Activated CD4-positive, alpha-beta T cell treated with anti-CD3 and anti-CD28 coated beads, Interleukin-2, amount 10 ng/mL, durations not matched to agents 7 days and 5 days (primary cell): ENCODE data around the gene TEKT3. TPM values are rescaled to one million over a fixed set of nuclear protein-coding genes. Genes with fewer than 3 reads are reported as not detected.

Experiments used
- CTCF ChIA-PET: fragments of 350-600 bp; sonication (Branson Sonifier 250); formaldehyde crosslinking; loops from one replicate; lab custom pipeline; 2021; ENCODE audit warnings: antibody characterized with exemption; lab: Charles Lee
- POLR2A ChIA-PET: fragments of 350-600 bp; sonication (Branson Sonifier 250); formaldehyde crosslinking; loops from one replicate; lab custom pipeline; 2021; ENCODE audit warnings: antibody characterized with exemption; lab: Charles Lee
- DNase-seq: peaks from one replicate; pipeline ENCODE4 v3.0.0-alpha.2; 2020
- H3K27ac Mint-ChIP-seq: one replicate; pipeline ENCODE4 v1.8.0; 2021; ENCODE audit warnings: mild to moderate bottlenecking, moderate library complexity, mixed read lengths
- H3K27me3 Mint-ChIP-seq: one replicate; pipeline ENCODE4 v1.8.0; 2021; ENCODE audit warnings: mixed read lengths
- H3K36me3 Mint-ChIP-seq: one replicate; pipeline ENCODE4 v1.8.0; 2021; ENCODE audit warnings: low read depth, mixed read lengths
- H3K4me1 Mint-ChIP-seq: one replicate; pipeline ENCODE4 v1.8.0; 2021; ENCODE audit warnings: mixed read lengths
- H3K4me3 Mint-ChIP-seq: one replicate; pipeline ENCODE4 v1.8.0; 2021; ENCODE audit warnings: mild to moderate bottlenecking, moderate library complexity, mixed read lengths
- H3K9me3 Mint-ChIP-seq: one replicate; pipeline ENCODE4 v1.8.0; 2021; ENCODE audit warnings: mixed read lengths
- total RNA-seq, 2 experiments: library from RNA; stranded (reverse); gene quantifications; one replicate each; pipeline ENCODE4 v1.2.3, GENCODE V29; 2021

TEKT3 gene
- total RNA-seq, 2 experiments from 2014 or later, result not detected

DNA sequence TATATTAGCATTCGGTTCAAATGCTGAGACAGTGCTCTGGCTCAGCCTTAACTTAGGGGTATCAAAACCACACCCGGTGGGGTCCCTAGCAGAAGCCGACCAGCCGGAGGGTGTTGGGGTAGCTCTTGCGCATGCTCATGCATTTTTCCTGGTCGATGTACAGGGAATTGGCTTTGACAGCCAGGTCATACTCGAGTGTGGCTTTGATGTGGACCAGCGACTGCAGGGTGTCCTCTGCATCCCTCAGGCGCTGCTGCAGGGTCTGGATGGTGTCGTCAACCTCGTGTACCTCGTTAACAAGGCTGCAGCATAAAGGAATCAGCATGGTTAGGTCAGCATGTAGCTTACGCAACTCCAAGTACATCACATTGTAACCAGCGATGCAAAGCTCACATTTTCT lies 37.5 kb downstream of the TEKT3 start:
- Mint-ChIP-seq H3K36me3 (no peaks in the 10 kb centered on the region), H3K4me3 (no peak overlapping the region), H3K27ac (no peak overlapping the region), H3K27me3 (peaks cover 2% of the 10 kb centered on the region), H3K4me1 (peaks cover 2% of the 10 kb centered on the region), H3K9me3 (no peaks in the 10 kb centered on the region)
- POLR2A ChIA-PET, result no interaction called here
- no peak for DNase-seq
- CTCF ChIA-PET, result no interaction called here

- Mint-ChIP-seq H3K36me3 (no peaks in the 10 kb centered on the region), H3K9me3 (no peaks in the 10 kb centered on the region), H3K4me1 (peaks cover 2% of the 10 kb centered on the region), H3K4me3 (no peak overlapping the region), H3K27ac (no peak overlapping the region), H3K27me3 (peaks cover 2% of the 10 kb centered on the region)
- CTCF ChIA-PET, result no interaction called here
- POLR2A ChIA-PET, result no interaction called here
- DNase-seq, result no peak
Measured at GRCh38 chr17:15303268-15303667, 38.1 kb downstream of the TEKT3 start.

DNA sequence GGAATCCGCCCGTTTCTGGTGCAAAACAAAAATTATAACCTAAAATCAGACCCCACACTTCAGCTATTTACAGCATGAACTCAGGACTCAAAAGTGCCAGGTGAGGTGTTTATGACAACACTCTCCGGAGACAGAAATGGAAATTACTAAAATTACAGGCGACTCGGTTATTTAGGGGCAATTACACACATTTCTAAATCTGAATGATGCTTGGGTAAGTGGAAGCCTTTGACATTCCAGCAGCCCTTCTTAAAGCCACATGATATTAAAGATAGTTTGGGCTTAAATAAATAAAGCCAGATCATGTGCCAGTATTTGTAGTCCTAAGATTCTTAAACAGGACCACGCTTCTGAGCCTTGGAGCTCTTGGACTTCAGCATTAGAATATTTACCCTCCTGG lies 39.6 kb downstream of the TEKT3 start:
- no peaks in the 10 kb centered on the region for H3K9me3 Mint-ChIP-seq
- CTCF ChIA-PET, result no interaction called here
- peaks cover 2% of the 10 kb centered on the region for H3K27me3 Mint-ChIP-seq
- POLR2A ChIA-PET, result no interaction called here
- H3K4me3 Mint-ChIP-seq, result no peak overlapping the region
- DNase-seq, result no peak
- peaks cover 2% of the 10 kb centered on the region for H3K4me1 Mint-ChIP-seq
- no peak overlapping the region for H3K27ac Mint-ChIP-seq
- H3K36me3 Mint-ChIP-seq, result no peaks in the 10 kb centered on the region

DNA sequence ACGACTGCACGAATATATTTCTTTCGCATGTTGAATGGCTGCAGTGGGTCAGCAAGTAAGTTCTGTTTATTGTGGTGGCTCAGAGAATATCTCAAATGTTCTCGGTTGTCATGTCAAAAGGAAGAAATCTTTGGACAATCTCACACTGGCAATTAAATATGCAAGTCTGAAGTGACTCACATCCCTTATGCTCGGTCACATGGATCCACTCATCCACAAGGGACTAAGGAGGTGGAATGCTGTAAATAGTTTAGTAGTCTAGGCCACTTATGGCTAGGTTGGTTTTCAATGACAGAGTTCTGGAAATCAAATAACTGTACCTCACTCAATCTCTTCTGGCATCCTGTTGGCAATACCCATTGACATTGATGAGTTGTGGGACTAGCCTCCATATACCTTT lies 43.2 kb downstream of the TEKT3 start:
- no peak for DNase-seq
- CTCF ChIA-PET, result no interaction called here
- Mint-ChIP-seq H3K27ac (no peak overlapping the region), H3K4me3 (no peak overlapping the region), H3K9me3 (no peaks in the 10 kb centered on the region), H3K4me1 (no peaks in the 10 kb centered on the region), H3K27me3 (peaks cover 2% of the 10 kb centered on the region), H3K36me3 (no peaks in the 10 kb centered on the region)
- POLR2A ChIA-PET, result no interaction called here

GRCh38 chr17:15293558-15293957 lies 47.8 kb downstream of the TEKT3 start:
- no peak overlapping the region for H3K27ac Mint-ChIP-seq
- no peaks in the 10 kb centered on the region for H3K9me3 Mint-ChIP-seq
- H3K36me3 Mint-ChIP-seq, result no peaks in the 10 kb centered on the region
- H3K4me1 Mint-ChIP-seq, result no peaks in the 10 kb centered on the region
- no peak for DNase-seq
- no peak overlapping the region for H3K4me3 Mint-ChIP-seq
- CTCF ChIA-PET, result no interaction called here
- POLR2A ChIA-PET, result no interaction called here
- peaks cover 5% of the 10 kb centered on the region for H3K27me3 Mint-ChIP-seq

GRCh38 chr17:15291674-15292361 lies 49.6 kb downstream of the TEKT3 start:
- Mint-ChIP-seq H3K27ac (no peak overlapping the region), H3K4me3 (no peak overlapping the region), H3K36me3 (no peaks in the 10 kb centered on the region), H3K4me1 (no peaks in the 10 kb centered on the region), H3K9me3 (no peaks in the 10 kb centered on the region), H3K27me3 (peaks cover 5% of the 10 kb centered on the region)
- POLR2A ChIA-PET, result no interaction called here
- no peak for DNase-seq
- CTCF ChIA-PET, result no interaction called here

GRCh38 chr17:15290605-15291004 lies 50.8 kb downstream of the TEKT3 start:
- Mint-ChIP-seq H3K4me3 (no peak overlapping the region), H3K27ac (no peak overlapping the region), H3K4me1 (no peaks in the 10 kb centered on the region), H3K27me3 (peaks cover 5% of the 10 kb centered on the region), H3K9me3 (no peaks in the 10 kb centered on the region), H3K36me3 (no peaks in the 10 kb centered on the region)
- ChIA-PET CTCF (no interaction called here), POLR2A (no interaction called here)
- DNase-seq, result no peak

DNA sequence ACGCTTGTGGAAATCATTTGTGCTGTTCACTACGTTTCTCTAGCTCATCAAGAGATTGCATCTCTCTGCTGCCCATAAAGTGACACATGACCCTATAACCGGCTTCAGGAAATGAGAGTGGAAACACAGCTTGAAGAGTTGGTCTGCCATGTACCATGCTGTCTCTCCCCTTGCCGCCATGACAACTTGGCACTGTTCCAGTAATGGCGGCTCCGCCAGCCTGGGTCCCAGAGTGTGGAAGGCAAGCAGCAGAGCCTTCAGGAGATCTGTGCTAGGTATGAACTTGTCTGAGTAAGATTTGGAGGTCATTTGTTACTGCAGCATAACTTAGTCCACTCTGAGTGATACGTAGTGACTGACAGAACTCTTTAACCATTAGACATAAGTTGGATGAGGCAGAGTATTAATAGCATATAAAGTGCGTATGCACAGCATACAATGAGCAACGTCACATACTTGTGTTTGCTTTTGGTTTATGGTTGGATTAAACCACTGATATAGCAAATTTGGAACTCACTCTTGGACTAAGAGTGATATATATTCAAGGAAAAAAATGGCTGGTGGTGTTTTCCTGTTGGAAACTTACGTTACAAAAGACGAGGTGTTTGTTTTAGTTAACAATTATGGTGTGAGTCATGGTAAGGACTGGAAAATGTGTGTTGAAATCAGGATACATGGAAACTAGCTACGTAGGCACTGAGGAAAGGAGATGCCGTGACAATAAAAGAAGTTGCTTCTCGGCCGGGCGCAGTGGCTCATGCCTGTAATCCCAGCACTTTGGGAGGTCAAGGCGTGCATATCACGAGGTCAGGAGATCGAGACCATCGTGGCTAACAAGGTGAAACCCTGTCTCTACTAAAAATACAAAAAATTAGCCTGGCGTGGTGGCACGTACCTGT lies 51.9 kb downstream of the TEKT3 start:
- no peaks in the 10 kb centered on the region for H3K9me3 Mint-ChIP-seq
- CTCF ChIA-PET, result no interaction called here
- no peaks in the 10 kb centered on the region for H3K36me3 Mint-ChIP-seq
- no peak overlapping the region for H3K27ac Mint-ChIP-seq
- H3K4me3 Mint-ChIP-seq, result no peak overlapping the region
- peaks cover 9% of the 10 kb centered on the region for H3K27me3 Mint-ChIP-seq
- no peaks in the 10 kb centered on the region for H3K4me1 Mint-ChIP-seq
- DNase-seq, result no peak
- POLR2A ChIA-PET, result no interaction called here

- Mint-ChIP-seq H3K27me3 (peaks cover 10% of the 10 kb centered on the region), H3K4me3 (no peak overlapping the region), H3K9me3 (no peaks in the 10 kb centered on the region), H3K4me1 (no peaks in the 10 kb centered on the region), H3K36me3 (no peaks in the 10 kb centered on the region), H3K27ac (no peak overlapping the region)
- ChIA-PET CTCF (no interaction called here), POLR2A (no interaction called here)
- no peak for DNase-seq
Measured at GRCh38 chr17:15288859-15289258, 52.5 kb downstream of the TEKT3 start.

DNA sequence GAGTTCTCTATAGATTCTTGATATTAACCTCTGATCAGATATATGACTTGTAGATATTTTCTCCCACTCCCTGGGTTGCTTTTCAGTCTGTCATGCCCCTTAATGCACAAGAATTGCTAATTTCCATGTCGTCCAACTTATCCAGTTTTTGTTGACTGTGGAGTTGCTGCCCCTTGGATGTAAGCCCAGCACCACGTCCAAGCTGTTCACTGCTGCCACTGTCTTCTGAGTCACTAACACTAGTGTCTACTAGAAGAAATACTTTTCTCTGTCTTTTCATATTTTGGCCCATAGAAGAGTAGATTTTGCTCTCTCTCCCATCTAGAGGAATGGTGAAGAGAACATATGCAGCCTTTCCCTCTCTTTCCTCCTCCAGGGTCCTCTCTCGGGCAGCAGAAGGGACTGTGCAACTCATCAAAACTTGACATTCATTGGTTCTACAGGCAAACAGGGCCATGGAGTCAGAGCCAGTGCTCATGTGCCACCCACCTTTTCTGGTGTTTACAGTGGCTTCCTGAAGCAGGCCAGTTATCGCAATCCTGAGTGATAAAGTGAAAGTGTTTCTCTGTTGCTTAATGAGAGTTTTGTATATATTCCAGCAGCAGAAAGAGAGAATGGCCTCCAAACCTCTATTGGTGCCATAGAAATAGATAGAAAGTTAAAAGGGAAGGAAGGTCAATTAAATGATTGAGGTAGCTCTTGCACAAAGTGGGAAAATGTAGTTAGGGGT lies 53.7 kb downstream of the TEKT3 start:
- POLR2A ChIA-PET, result no interaction called here
- no peak overlapping the region for H3K4me3 Mint-ChIP-seq
- CTCF ChIA-PET, result no interaction called here
- H3K27ac Mint-ChIP-seq, result no peak overlapping the region
- no peaks in the 10 kb centered on the region for H3K9me3 Mint-ChIP-seq
- no peaks in the 10 kb centered on the region for H3K36me3 Mint-ChIP-seq
- no peak for DNase-seq
- peaks cover 20% of the 10 kb centered on the region for H3K27me3 Mint-ChIP-seq
- no peaks in the 10 kb centered on the region for H3K4me1 Mint-ChIP-seq

DNA sequence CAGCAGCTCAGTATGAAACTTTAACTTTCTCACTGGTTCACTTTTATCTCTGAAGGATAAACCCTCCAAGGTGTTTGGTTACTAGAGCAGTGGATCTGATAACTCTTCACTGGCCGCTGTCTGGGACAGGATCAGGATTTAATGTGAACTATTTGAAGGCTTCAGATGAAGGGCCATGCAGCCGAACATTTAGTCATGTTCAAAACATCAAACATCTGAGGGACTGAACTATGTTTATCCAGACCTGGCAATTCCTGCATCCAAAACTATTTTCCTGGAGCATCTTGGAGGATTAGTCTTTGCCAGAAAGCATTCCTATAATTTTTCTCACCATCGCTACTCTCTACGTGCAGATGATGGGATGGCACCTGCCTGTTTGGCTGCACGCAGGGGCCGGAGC lies 55.9 kb downstream of the TEKT3 start:
- ChIA-PET CTCF (no interaction called here), POLR2A (no interaction called here)
- Mint-ChIP-seq H3K4me3 (no peak overlapping the region), H3K27me3 (peaks cover 28% of the 10 kb centered on the region), H3K9me3 (no peaks in the 10 kb centered on the region), H3K27ac (no peak overlapping the region), H3K36me3 (no peaks in the 10 kb centered on the region), H3K4me1 (no peaks in the 10 kb centered on the region)
- no peak for DNase-seq

- CTCF ChIA-PET, result no interaction called here
Measured at GRCh38 chr17:15284537-15284936, 56.9 kb downstream of the TEKT3 start.

GRCh38 chr17:15284107-15284506 lies 57.3 kb downstream of the TEKT3 start:
- Mint-ChIP-seq H3K36me3 (no peaks in the 10 kb centered on the region), H3K27me3 (peaks cover 23% of the 10 kb centered on the region), H3K4me3 (no peak overlapping the region), H3K27ac (no peak overlapping the region), H3K9me3 (no peaks in the 10 kb centered on the region), H3K4me1 (no peaks in the 10 kb centered on the region)
- CTCF ChIA-PET, result no interaction called here
- DNase-seq, result no peak
- POLR2A ChIA-PET, result no interaction called here

More at GRCh38 chr17:15284537-15284936, 56.9 kb downstream of the TEKT3 start:
- Mint-ChIP-seq H3K9me3 (no peaks in the 10 kb centered on the region), H3K36me3 (no peaks in the 10 kb centered on the region), H3K27me3 (peaks cover 26% of the 10 kb centered on the region), H3K4me1 (no peaks in the 10 kb centered on the region), H3K27ac (no peak overlapping the region), H3K4me3 (no peak overlapping the region)
- no peak for DNase-seq
- POLR2A ChIA-PET, result no interaction called here
